Uterus (tissue), 2 donors: ENCODE data around the gene TIGIT.

Source experiments
- CTCF ChIP-seq, 4 experiments: fragments of 200-600 bp in 2 of 4; fragments of 450-650 bp in 2 of 4; sonication (generic) in 2 of 4; IDR thresholded peaks; one replicate each; pipeline ENCODE4 v1.5.1; 2016 to 2019; ENCODE audit warnings: antibody characterized with exemption in 4 of 4, mild to moderate bottlenecking in 2 of 4, moderate library complexity in 1 of 4
- POLR2A ChIP-seq, 2 donors: fragments of 450-650 bp; IDR thresholded peaks; one replicate each; pipeline ENCODE4 v1.6.1; 2016; ENCODE audit warnings: antibody characterized with exemption in 2 of 2, mild to moderate bottlenecking in 1 of 2, moderate library complexity in 1 of 2

- no peak for TF ChIP-seq CTCF (IDR thresholded peaks at IDR 0.05)
- no peak for TF ChIP-seq POLR2A (IDR thresholded peaks at IDR 0.05)
These were observed 33.7 kb upstream of the TIGIT start for GRCh38 chr3:114260152-114260551.
